Breast epithelium (tissue), 3 donors: ENCODE data around the gene LBP.

Experiments
- POLR2AphosphoS5 ChIP-seq, 3 donors: sonication (generic); formaldehyde crosslinking; IDR thresholded peaks; one replicate each; pipeline ENCODE4 v1.6.1; 2017; ENCODE audit warnings: antibody characterized with exemption in 3 of 3
- TF ChIP-seq, protein P1 (sequence below), 3 donors: fragments of 450-650 bp; IDR thresholded peaks; one replicate each; pipeline ENCODE4 v1.5.1; 2016 to 2017; ENCODE audit warnings: antibody characterized with exemption in 3 of 3, mild to moderate bottlenecking in 3 of 3, moderate library complexity in 3 of 3

DNA sequence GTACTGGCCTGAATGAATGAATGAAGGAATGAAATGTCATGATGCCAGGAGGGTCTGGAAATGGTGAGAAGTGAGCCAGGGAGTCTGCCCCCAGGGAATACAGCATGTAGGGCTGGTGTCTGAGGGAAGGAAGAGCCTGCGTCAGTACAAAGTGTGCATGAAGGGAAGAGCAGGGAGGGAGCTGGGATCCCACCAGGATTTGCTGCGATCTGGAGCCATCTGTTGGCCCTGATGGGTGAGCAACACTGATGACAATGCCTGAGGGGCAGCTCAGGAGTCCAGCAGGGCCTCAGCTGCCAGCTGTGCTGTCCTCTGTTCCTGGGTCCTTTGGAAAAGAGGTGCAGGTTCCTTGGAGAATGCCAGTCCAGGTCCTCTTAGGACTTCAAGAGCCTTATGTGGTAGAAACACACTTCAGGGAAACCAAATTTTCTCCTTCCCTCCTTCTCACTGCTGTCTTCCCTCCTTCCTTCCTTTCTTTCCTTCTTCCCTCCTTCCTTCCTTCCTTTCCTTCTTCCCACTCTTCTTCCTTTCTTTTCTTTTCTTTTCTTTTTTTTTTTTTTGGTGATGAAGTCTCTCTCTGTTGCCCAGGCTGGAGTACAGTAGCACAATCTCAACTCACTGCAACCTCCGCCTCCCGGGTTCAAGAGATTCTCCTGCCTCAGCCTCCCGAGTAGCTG lies 30.9 kb upstream of the LBP start:
- TF ChIP-seq POLR2AphosphoS5 (IDR thresholded peaks at IDR 0.05): no peak
- TF ChIP-seq, protein P1, sequence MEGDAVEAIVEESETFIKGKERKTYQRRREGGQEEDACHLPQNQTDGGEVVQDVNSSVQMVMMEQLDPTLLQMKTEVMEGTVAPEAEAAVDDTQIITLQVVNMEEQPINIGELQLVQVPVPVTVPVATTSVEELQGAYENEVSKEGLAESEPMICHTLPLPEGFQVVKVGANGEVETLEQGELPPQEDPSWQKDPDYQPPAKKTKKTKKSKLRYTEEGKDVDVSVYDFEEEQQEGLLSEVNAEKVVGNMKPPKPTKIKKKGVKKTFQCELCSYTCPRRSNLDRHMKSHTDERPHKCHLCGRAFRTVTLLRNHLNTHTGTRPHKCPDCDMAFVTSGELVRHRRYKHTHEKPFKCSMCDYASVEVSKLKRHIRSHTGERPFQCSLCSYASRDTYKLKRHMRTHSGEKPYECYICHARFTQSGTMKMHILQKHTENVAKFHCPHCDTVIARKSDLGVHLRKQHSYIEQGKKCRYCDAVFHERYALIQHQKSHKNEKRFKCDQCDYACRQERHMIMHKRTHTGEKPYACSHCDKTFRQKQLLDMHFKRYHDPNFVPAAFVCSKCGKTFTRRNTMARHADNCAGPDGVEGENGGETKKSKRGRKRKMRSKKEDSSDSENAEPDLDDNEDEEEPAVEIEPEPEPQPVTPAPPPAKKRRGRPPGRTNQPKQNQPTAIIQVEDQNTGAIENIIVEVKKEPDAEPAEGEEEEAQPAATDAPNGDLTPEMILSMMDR (IDR thresholded peaks at IDR 0.05): no peak
